Keratinocyte (primary cell): ENCODE data around the gene PLEKHJ1. TPM values are rescaled to one million over a fixed set of nuclear protein-coding genes. Genes with fewer than 3 reads are reported as not detected.

ENCODE experiments used
- DNase-seq: peaks from one replicate; pipeline ENCODE4 v3.0.0-alpha.2; 2011; ENCODE audit warnings: low read depth, missing footprints, low spot score
- FAIRE-seq: peaks from 2 replicates; lab custom pipeline; 2011; peaks lifted over from hg19 to GRCh38; lab: Jason Lieb, UNC
- H2AFZ ChIP-seq: 2 replicates; pipeline ENCODE4 v1.6.0; 2012; ENCODE audit warnings: low read length, control low read depth, inconsistent platforms; ENCODE audit not compliant: control insufficient read depth
- H3K27ac ChIP-seq: 2 replicates; pipeline ENCODE4 v1.5.1; 2011; ENCODE audit warnings: low read length; ENCODE audit not compliant: control insufficient read depth, insufficient read depth
- H3K27me3 ChIP-seq: 3 replicates; pipeline ENCODE4 v1.6.0; 2011; ENCODE audit warnings: low read length; ENCODE audit not compliant: control insufficient read depth, insufficient read depth; ENCODE audit errors: extremely low read depth
- H3K36me3 ChIP-seq, 2 experiments: 2 replicates in 1 of 2; 3 replicates in 1 of 2; pipeline ENCODE4 v1.5.1; 2011; ENCODE audit warnings: low read length in 2 of 2, mild to moderate bottlenecking in 1 of 2; ENCODE audit not compliant: control insufficient read depth in 2 of 2, insufficient read depth in 2 of 2; ENCODE audit errors: extremely low read depth in 1 of 2
- H3K4me1 ChIP-seq: 3 replicates; pipeline ENCODE4 v1.5.1; 2011; ENCODE audit warnings: low read length; ENCODE audit not compliant: control insufficient read depth, insufficient read depth; ENCODE audit errors: extremely low read depth
- H3K4me2 ChIP-seq: 3 replicates; pipeline ENCODE4 v1.6.0; 2011; ENCODE audit warnings: low read depth, low read length; ENCODE audit not compliant: control insufficient read depth, insufficient read depth; ENCODE audit errors: extremely low read depth
- H3K4me3 ChIP-seq, 3 experiments: fragments of 200-600 bp in 1 of 3; sonication (generic) in 1 of 3; 2 replicates in 2 of 3; 3 replicates in 1 of 3; pipeline ENCODE4 v1.5.1; 2011 to 2016; ENCODE audit warnings: low read length in 3 of 3, mild to moderate bottlenecking in 3 of 3, control low read depth in 2 of 3, inconsistent platforms in 1 of 3, low read depth in 1 of 3, mixed read lengths in 1 of 3, mixed run types in 1 of 3, moderate library complexity in 1 of 3; ENCODE audit not compliant: control insufficient read depth in 2 of 3, insufficient read depth in 2 of 3; ENCODE audit errors: extremely low read depth in 1 of 3
- H3K79me2 ChIP-seq: 2 replicates; pipeline ENCODE4 v1.6.0; 2012; ENCODE audit warnings: low read length; ENCODE audit not compliant: control insufficient read depth, insufficient read depth
- H3K9ac ChIP-seq: 3 replicates; pipeline ENCODE4 v1.6.0; 2011; ENCODE audit warnings: low read length; ENCODE audit not compliant: control insufficient read depth, insufficient read depth; ENCODE audit errors: extremely low read depth
- H3K9me1 ChIP-seq: 3 replicates; pipeline ENCODE4 v1.6.0; 2011; ENCODE audit warnings: low read length; ENCODE audit not compliant: control insufficient read depth, insufficient read depth; ENCODE audit errors: extremely low read depth
- H3K9me3 ChIP-seq: 2 replicates; pipeline ENCODE4 v1.5.1; 2012; ENCODE audit warnings: low read depth, low read length; ENCODE audit not compliant: control insufficient read depth
- H4K20me1 ChIP-seq: 3 replicates; pipeline ENCODE4 v1.6.0; 2011; ENCODE audit warnings: low read length; ENCODE audit not compliant: control insufficient read depth, insufficient read depth; ENCODE audit errors: extremely low read depth
- EZH2 ChIP-seq: IDR thresholded peaks from one replicate; pipeline ENCODE4 v1.6.1; 2012; ENCODE audit warnings: inconsistent platforms, mild to moderate bottlenecking, low read length, moderate library complexity
- dilution Hi-C: fragments of 300-500 bp; cut with MboI; formaldehyde crosslinking; loops from one replicate; pipeline ENCODE4 v1.7.0; 2020; ENCODE audit warnings: low sequenced_read_pairs; ENCODE audit not compliant: extremely low pct_ligation_motif_present
- polyA plus RNA-seq, 5 experiments: library from polyadenylated mRNA; depleted of rRNA in 3 of 5; stranded (reverse) in 3 of 5; stranded (forward) in 1 of 5; unstranded in 1 of 5; fragments of >200 nt; gene quantifications; 1 replicate in 1 of 5; 2 replicates in 3 of 5; 3 replicates in 1 of 5; pipeline versions ENCODE4 v1.2.1 to v1.2.3, GENCODE V29; 2011 to 2012; ENCODE audit warnings: missing spikeins in 2 of 5, low read depth in 1 of 5, low replicate concordance in 1 of 5
- TF ChIP-seq, protein P1 (sequence below), 3 experiments: IDR thresholded peaks in 1 of 3; conservative IDR thresholded peaks in 1 of 3; optimal IDR thresholded peaks in 1 of 3; 2 replicates in 2 of 3; 3 replicates in 1 of 3; pipeline versions ENCODE3 to v1.5.1; 2011; ENCODE audit warnings: low read length in 3 of 3, mild to moderate bottlenecking in 3 of 3, moderate library complexity in 2 of 3, control low read depth in 1 of 3, inconsistent platforms in 1 of 3; ENCODE audit not compliant: insufficient read depth in 2 of 3; ENCODE audit errors: extremely low read depth in 1 of 3

The PLEKHJ1 gene
- polyA plus RNA-seq, 1 donor (not counting 4 experiments of a cell fraction or from before 2014, with no cell fraction given): 36.8 TPM

GRCh38 chr19:2207008-2207407 is 29.1 kb downstream of the PLEKHJ1 start:
- no peak overlapping the region for H3K27ac ChIP-seq
- DNase-seq (no peak), FAIRE-seq (no peak)
- H3K36me3 ChIP-seq: peaks cover 24 to 30% of the 10 kb centered on the region in 2 experiments
- H3K9me1 ChIP-seq: no peaks in the 10 kb centered on the region
- no peak overlapping the region for H3K4me2 ChIP-seq
- peaks cover 35% of the 10 kb centered on the region for H3K4me1 ChIP-seq
- H3K79me2 ChIP-seq: no peaks in the 10 kb centered on the region
- no peak overlapping the region for H3K4me3 ChIP-seq
- TF ChIP-seq EZH2: no peak
- TF ChIP-seq, protein P1, sequence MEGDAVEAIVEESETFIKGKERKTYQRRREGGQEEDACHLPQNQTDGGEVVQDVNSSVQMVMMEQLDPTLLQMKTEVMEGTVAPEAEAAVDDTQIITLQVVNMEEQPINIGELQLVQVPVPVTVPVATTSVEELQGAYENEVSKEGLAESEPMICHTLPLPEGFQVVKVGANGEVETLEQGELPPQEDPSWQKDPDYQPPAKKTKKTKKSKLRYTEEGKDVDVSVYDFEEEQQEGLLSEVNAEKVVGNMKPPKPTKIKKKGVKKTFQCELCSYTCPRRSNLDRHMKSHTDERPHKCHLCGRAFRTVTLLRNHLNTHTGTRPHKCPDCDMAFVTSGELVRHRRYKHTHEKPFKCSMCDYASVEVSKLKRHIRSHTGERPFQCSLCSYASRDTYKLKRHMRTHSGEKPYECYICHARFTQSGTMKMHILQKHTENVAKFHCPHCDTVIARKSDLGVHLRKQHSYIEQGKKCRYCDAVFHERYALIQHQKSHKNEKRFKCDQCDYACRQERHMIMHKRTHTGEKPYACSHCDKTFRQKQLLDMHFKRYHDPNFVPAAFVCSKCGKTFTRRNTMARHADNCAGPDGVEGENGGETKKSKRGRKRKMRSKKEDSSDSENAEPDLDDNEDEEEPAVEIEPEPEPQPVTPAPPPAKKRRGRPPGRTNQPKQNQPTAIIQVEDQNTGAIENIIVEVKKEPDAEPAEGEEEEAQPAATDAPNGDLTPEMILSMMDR (optimal IDR thresholded peaks at IDR 0.05 in 1 of 3, IDR thresholded peaks at IDR 0.05 in 1 of 3, conservative IDR thresholded peaks at IDR 0.05 in 1 of 3; ENCODE audit: extremely low read depth in 1 of 3, insufficient read depth in 2 of 3, low read length in 3 of 3): no peak
- H3K9me3 ChIP-seq: no peaks in the 10 kb centered on the region
- no peak overlapping the region for H3K9ac ChIP-seq
- dilution Hi-C loops: no loop called here
- H2AFZ ChIP-seq: no peak overlapping the region
- no peaks in the 10 kb centered on the region for H3K27me3 ChIP-seq
- H4K20me1 ChIP-seq: peaks cover under 1% of the 10 kb centered on the region

GRCh38 chr19:2202366-2202765 is 33.8 kb downstream of the PLEKHJ1 start:
- H3K9me1 ChIP-seq: no peaks in the 10 kb centered on the region
- no peak overlapping the region for H3K9ac ChIP-seq
- H3K27me3 ChIP-seq: no peaks in the 10 kb centered on the region
- no peak for TF ChIP-seq EZH2
- TF ChIP-seq, protein P1 (optimal IDR thresholded peaks at IDR 0.05 in 1 of 3, IDR thresholded peaks at IDR 0.05 in 1 of 3, conservative IDR thresholded peaks at IDR 0.05 in 1 of 3; ENCODE audit: extremely low read depth in 1 of 3, insufficient read depth in 2 of 3, low read length in 3 of 3): no peak
- FAIRE-seq: no peak
- peaks cover 15% of the 10 kb centered on the region for H3K79me2 ChIP-seq
- no peaks in the 10 kb centered on the region for H3K9me3 ChIP-seq
- no peak overlapping the region for H3K4me2 ChIP-seq
- DNase-seq: no peak
- dilution Hi-C loops: no loop called here
- H3K4me3 ChIP-seq: no peak overlapping the region
- H3K4me1 ChIP-seq: peaks cover 32% of the 10 kb centered on the region
- no peak overlapping the region for H3K27ac ChIP-seq
- H4K20me1 ChIP-seq: peaks cover 3% of the 10 kb centered on the region
- H2AFZ ChIP-seq: no peak overlapping the region
- peaks cover 13 to 26% of the 10 kb centered on the region in 2 experiments for H3K36me3 ChIP-seq
